ENCODE data around the gene APC.
"Not testable (repeated sequence)": the region's sequence is repeated elsewhere in the genome, so short reads cannot be mapped to it uniquely, and the experiment has no call there.

APC gene

DNA sequence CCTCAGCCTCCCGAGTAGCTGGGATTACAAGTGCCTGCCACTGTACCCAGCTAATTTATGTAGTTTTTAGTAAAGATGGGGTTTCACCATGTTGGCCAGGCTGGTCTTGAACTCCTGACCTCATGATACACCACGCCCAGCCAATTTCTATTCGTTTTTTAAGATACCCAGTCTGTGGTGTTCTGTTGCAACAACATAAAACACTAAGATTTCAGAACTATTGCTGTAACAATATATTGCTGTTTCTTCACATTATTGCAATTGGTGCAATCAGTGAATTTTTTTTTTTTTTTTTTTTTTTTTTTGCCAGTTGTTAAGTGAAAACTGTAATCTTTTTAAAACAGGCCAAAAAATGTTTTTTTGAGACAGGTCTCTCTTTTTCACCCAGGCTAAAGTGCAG, 133.3 kb downstream of the APC start:
- ATAC-seq (replicated peaks; ENCODE audit: extremely low read depth, poor library complexity, severe bottlenecking) (no peak), DNase-seq (ENCODE audit: low spot score in 2 of 2) (no peak)
- Mint-ChIP-seq H3K4me3 (no peak overlapping the region), H3K9me3 (no peaks in the 10 kb centered on the region), H3K27ac (ENCODE audit: low read depth) (no peak overlapping the region), H3K4me1 (peaks cover 10% of the 10 kb centered on the region), H3K27me3 (no peaks in the 10 kb centered on the region), H3K36me3 (ENCODE audit: insufficient read depth) (peaks cover 56% of the 10 kb centered on the region)

GRCh38 chr5:112876362-112876761, 138.7 kb downstream of the APC start:
- H3K9me3 Mint-ChIP-seq, result no peaks in the 10 kb centered on the region
- ATAC-seq (replicated peaks; ENCODE audit: extremely low read depth, poor library complexity, severe bottlenecking) (no peak), DNase-seq (ENCODE audit: low spot score in 2 of 2) (no peak)
- H3K4me3 Mint-ChIP-seq, result no peak overlapping the region
- H3K27ac Mint-ChIP-seq (ENCODE audit: low read depth), result no peak overlapping the region
- H3K4me1 Mint-ChIP-seq, result peaks cover 34% of the 10 kb centered on the region
- peaks cover 41% of the 10 kb centered on the region for H3K36me3 Mint-ChIP-seq (ENCODE audit: insufficient read depth)
- no peaks in the 10 kb centered on the region for H3K27me3 Mint-ChIP-seq

GRCh38 chr5:112878101-112878500, 140.4 kb downstream of the APC start:
- no peaks in the 10 kb centered on the region for H3K9me3 Mint-ChIP-seq
- no peak for ATAC-seq (replicated peaks; ENCODE audit: extremely low read depth, poor library complexity, severe bottlenecking)
- H3K4me1 Mint-ChIP-seq, result peaks cover 30% of the 10 kb centered on the region
- H3K36me3 Mint-ChIP-seq (ENCODE audit: insufficient read depth), result peaks cover 36% of the 10 kb centered on the region
- no peak overlapping the region for H3K4me3 Mint-ChIP-seq
- H3K27me3 Mint-ChIP-seq, result no peaks in the 10 kb centered on the region
- no peak for DNase-seq (ENCODE audit: low spot score in 2 of 2)
- H3K27ac Mint-ChIP-seq (ENCODE audit: low read depth), result peak overlapping the region; percentile 79

- peaks cover 33% of the 10 kb centered on the region for H3K36me3 Mint-ChIP-seq (ENCODE audit: insufficient read depth)
- H3K27me3 Mint-ChIP-seq, result no peaks in the 10 kb centered on the region
- ATAC-seq (replicated peaks; ENCODE audit: extremely low read depth, poor library complexity, severe bottlenecking) (peak; percentile 82), DNase-seq (ENCODE audit: low spot score in 2 of 2) (no peak)
- H3K4me3 Mint-ChIP-seq, result peak overlapping the region; percentile 23
- H3K9me3 Mint-ChIP-seq, result no peaks in the 10 kb centered on the region
- H3K27ac Mint-ChIP-seq (ENCODE audit: low read depth), result peak overlapping the region; percentile 79
- H3K4me1 Mint-ChIP-seq, result peaks cover 27% of the 10 kb centered on the region
Measured at GRCh38 chr5:112878760-112879159, 141.1 kb downstream of the APC start.

DNA sequence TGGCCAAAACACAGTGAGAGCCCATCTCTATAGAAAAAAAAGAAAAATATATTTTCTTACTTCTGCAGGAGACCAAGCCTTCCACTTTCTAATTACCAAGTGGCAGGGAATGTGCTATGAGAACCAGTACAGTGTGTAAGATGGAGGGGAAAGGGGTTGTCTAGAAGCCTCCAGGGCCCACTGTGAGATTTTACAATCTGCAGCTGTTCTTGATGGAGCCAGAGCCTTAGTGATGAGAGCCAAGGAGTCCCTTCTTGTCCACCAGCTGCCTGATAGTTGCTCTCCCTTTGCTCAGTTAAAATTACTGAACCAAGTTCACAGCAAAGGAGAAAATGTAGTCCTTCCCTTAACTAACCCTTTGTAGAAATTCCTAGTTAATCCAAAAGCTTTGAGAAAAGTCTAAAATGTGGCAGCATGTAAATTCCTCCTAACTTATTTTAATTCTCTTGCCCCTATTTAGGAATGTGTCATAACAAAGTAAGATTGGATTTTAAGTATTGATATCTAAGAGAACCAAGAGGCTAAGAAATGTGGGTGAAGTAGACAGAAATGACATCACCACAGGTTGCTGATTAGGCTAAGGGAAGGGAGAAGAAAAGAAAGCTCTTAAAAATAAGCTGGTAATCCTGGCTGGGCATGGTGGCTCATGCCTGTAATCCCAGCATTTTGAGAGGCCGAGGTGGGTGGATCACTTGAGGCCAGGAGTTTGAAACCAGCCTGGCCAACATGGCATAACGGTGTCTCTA, 142.7 kb downstream of the APC start:
- ATAC-seq (replicated peaks; ENCODE audit: extremely low read depth, poor library complexity, severe bottlenecking) (no peak), DNase-seq (ENCODE audit: low spot score in 2 of 2) (no peak)
- Mint-ChIP-seq H3K27ac (ENCODE audit: low read depth) (no peak overlapping the region), H3K4me1 (peaks cover 26% of the 10 kb centered on the region), H3K36me3 (ENCODE audit: insufficient read depth) (peaks cover 36% of the 10 kb centered on the region), H3K9me3 (no peaks in the 10 kb centered on the region), H3K27me3 (no peaks in the 10 kb centered on the region), H3K4me3 (no peak overlapping the region)

GRCh38 chr5:112883192-112883591, 145.5 kb downstream of the APC start:
- peaks cover 37% of the 10 kb centered on the region for H3K36me3 Mint-ChIP-seq (ENCODE audit: insufficient read depth)
- no peaks in the 10 kb centered on the region for H3K27me3 Mint-ChIP-seq
- no peak for DNase-seq (ENCODE audit: low spot score in 2 of 2)
- H3K4me1 Mint-ChIP-seq, result peaks cover 30% of the 10 kb centered on the region
- no peak overlapping the region for H3K4me3 Mint-ChIP-seq
- ATAC-seq (replicated peaks; ENCODE audit: extremely low read depth, poor library complexity, severe bottlenecking), result no peak
- no peaks in the 10 kb centered on the region for H3K9me3 Mint-ChIP-seq
- no peak overlapping the region for H3K27ac Mint-ChIP-seq (ENCODE audit: low read depth)

DNA sequence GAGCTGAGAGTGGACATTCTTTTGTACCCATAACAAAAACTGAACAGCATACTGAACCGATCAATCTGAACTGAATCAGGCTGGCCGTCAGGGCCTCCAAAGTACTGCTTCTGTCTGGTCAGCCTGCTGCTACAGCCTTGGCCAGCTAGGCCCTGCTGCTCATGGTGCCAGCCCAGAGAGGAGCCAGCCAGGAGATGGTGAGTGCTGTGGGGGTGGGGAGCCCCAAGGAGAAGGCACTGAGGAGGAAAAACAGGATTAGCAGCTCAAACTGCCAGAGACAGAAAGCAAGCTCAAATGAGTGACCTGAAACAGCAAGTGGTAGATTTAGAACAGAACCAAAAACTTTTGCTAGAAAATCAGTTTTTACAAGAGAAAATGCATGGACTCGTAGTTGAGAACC, 147.3 kb downstream of the APC start:
- ATAC-seq (replicated peaks; ENCODE audit: extremely low read depth, poor library complexity, severe bottlenecking) (no peak), DNase-seq (ENCODE audit: low spot score in 2 of 2) (no peak)
- Mint-ChIP-seq H3K4me3 (no peak overlapping the region), H3K27me3 (no peaks in the 10 kb centered on the region), H3K4me1 (peaks cover 29% of the 10 kb centered on the region), H3K9me3 (no peaks in the 10 kb centered on the region), H3K27ac (ENCODE audit: low read depth) (no peak overlapping the region), H3K36me3 (ENCODE audit: insufficient read depth) (peaks cover 34% of the 10 kb centered on the region)

- no peak overlapping the region for H3K4me3 Mint-ChIP-seq
- H3K27ac Mint-ChIP-seq (ENCODE audit: low read depth), result peak overlapping the region; percentile 77
Measured at GRCh38 chr5:112886975-112887374, 149.3 kb downstream of the APC start.

GRCh38 chr5:112892066-112892465, 154.4 kb downstream of the APC start:
- not testable (repeated sequence) for H3K27me3 Mint-ChIP-seq; DNase-seq (ENCODE audit: low spot score in 2 of 2); H3K4me3 Mint-ChIP-seq; H3K27ac Mint-ChIP-seq (ENCODE audit: low read depth); H3K9me3 Mint-ChIP-seq; ATAC-seq (replicated peaks; ENCODE audit: extremely low read depth, poor library complexity, severe bottlenecking)
- Mint-ChIP-seq H3K36me3 (ENCODE audit: insufficient read depth) (peaks cover 38% of the 10 kb centered on the region), H3K4me1 (peaks cover 49% of the 10 kb centered on the region)

More at GRCh38 chr5:112886975-112887374, 149.3 kb downstream of the APC start:
- ATAC-seq (replicated peaks; ENCODE audit: extremely low read depth, poor library complexity, severe bottlenecking), result peak; percentile 73
- no peak for DNase-seq (ENCODE audit: low spot score in 2 of 2)
- H3K27me3 Mint-ChIP-seq, result no peaks in the 10 kb centered on the region
- H3K9me3 Mint-ChIP-seq, result no peaks in the 10 kb centered on the region
- H3K4me1 Mint-ChIP-seq, result peaks cover 30% of the 10 kb centered on the region
- H3K36me3 Mint-ChIP-seq (ENCODE audit: insufficient read depth), result peaks cover 34% of the 10 kb centered on the region

DNA sequence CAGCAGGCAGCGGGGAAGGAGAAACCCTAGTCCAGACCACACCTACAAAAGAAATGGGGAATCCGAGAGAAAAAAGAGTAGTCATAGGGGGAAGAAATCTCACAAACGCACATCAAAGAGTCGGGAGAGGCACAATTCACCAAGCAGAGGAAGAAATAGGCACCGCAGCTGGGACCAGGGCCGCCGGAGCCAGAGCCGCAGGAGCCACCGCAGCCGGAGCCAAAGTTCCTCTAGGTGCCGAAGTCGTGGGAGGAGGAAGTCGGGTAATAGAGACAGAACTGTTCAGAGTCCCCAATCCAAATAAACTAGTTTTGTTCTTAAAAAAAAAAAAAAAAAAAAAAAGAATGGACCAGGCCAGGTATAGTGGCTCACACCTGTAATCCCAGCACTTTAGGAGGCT, 155.1 kb downstream of the APC start:
- H3K27ac Mint-ChIP-seq (ENCODE audit: low read depth), result no peak overlapping the region
- DNase-seq (ENCODE audit: low spot score in 2 of 2) (no peak), ATAC-seq (replicated peaks; ENCODE audit: extremely low read depth, poor library complexity, severe bottlenecking) (no peak)
- H3K9me3 Mint-ChIP-seq, result no peaks in the 10 kb centered on the region
- H3K27me3 Mint-ChIP-seq, result no peaks in the 10 kb centered on the region
- H3K4me1 Mint-ChIP-seq, result peaks cover 42% of the 10 kb centered on the region
- peaks cover 37% of the 10 kb centered on the region for H3K36me3 Mint-ChIP-seq (ENCODE audit: insufficient read depth)
- no peak overlapping the region for H3K4me3 Mint-ChIP-seq

GRCh38 chr5:112895682-112896081, 158.0 kb downstream of the APC start:
- H3K9me3 Mint-ChIP-seq, result no peaks in the 10 kb centered on the region
- peaks cover 51% of the 10 kb centered on the region for H3K36me3 Mint-ChIP-seq (ENCODE audit: insufficient read depth)
- H3K27ac Mint-ChIP-seq (ENCODE audit: low read depth), result no peak overlapping the region
- peaks cover 30% of the 10 kb centered on the region for H3K4me1 Mint-ChIP-seq
- H3K27me3 Mint-ChIP-seq, result no peaks in the 10 kb centered on the region
- H3K4me3 Mint-ChIP-seq, result no peak overlapping the region
- no peak for ATAC-seq (replicated peaks; ENCODE audit: extremely low read depth, poor library complexity, severe bottlenecking)
- no peak for DNase-seq (ENCODE audit: low spot score in 2 of 2)

Data from central memory CD8-positive, alpha-beta T cell (primary cell).